C4-2B (cell line): ENCODE measurements around the gene UNC45A.

Source experiments
- ZFX ChIP-seq: fragments of 450-650 bp; IDR thresholded peaks from 2 replicates; pipeline ENCODE4 v1.6.1; 2017
- TF ChIP-seq, protein P1 (sequence below): fragments of 450-650 bp; conservative IDR thresholded peaks from 2 replicates; pipeline ENCODE4 v1.5.1; 2017; ENCODE audit warnings: mild to moderate bottlenecking

DNA sequence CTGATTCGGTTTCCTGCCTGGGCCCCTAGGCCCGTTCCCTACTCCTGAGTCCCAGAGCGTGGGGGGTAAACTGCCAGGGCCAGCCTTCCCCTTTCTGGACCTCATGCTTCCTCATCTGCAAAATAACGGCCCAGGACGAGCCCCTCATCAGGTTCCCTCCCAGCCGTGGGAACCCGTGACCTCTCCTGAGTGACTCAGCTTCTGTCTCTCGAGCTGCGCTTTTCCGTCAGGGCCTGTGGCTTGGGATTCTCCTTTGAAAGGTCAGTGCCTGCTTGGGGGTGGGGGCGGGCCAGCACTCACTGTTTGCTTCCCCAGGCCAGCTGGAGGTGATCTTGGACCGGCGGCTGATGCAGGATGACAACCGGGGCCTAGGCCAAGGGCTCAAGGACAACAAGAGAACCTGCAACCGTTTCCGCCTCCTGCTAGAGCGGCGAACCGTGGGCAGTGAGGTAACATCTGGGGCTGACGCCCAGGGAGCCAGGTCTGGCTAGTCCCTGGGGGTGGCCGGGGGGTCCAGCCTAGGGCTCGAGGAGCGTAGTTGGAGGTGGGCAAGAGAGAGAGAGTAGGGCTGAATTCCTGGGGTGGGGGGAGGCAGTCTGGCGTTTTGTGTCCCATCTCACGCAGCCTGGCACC lies 19.2 kb upstream of the UNC45A start:
- TF ChIP-seq, protein P1, sequence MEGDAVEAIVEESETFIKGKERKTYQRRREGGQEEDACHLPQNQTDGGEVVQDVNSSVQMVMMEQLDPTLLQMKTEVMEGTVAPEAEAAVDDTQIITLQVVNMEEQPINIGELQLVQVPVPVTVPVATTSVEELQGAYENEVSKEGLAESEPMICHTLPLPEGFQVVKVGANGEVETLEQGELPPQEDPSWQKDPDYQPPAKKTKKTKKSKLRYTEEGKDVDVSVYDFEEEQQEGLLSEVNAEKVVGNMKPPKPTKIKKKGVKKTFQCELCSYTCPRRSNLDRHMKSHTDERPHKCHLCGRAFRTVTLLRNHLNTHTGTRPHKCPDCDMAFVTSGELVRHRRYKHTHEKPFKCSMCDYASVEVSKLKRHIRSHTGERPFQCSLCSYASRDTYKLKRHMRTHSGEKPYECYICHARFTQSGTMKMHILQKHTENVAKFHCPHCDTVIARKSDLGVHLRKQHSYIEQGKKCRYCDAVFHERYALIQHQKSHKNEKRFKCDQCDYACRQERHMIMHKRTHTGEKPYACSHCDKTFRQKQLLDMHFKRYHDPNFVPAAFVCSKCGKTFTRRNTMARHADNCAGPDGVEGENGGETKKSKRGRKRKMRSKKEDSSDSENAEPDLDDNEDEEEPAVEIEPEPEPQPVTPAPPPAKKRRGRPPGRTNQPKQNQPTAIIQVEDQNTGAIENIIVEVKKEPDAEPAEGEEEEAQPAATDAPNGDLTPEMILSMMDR: no peak
- TF ChIP-seq ZFX: no peak
